Fibroblast of the aortic adventitia (primary cell): ENCODE results near the gene VPS13A. TPM values are rescaled to one million over a fixed set of nuclear protein-coding genes. Genes with fewer than 3 reads are reported as not detected.

Experiments
- DNase-seq: peaks from one replicate; pipeline ENCODE4 v3.0.0-alpha.2; 2010; ENCODE audit warnings: low read depth
- H3K4me3 ChIP-seq: 2 replicates; pipeline ENCODE4 v1.5.1; 2011; ENCODE audit warnings: low read depth, mild to moderate bottlenecking, control low read depth, low read length, moderate library complexity
- CTCF ChIP-seq: IDR thresholded peaks from 2 replicates; pipeline ENCODE4 v1.5.1; 2011; ENCODE audit warnings: mild to moderate bottlenecking, low read length, control low read depth, inconsistent platforms; ENCODE audit not compliant: insufficient read depth
- total RNA-seq: library from RNA; depleted of rRNA; stranded (reverse); fragments of >200 nt; gene quantifications from 2 replicates; pipeline ENCODE4 v1.2.3, GENCODE V29; 2012; ENCODE audit warnings: low replicate concordance

The VPS13A gene
- total RNA-seq, 1 donor: 50.9 TPM

- DNase-seq: no peak
Observed at GRCh38 chr9:77455312-77455927, 278.1 kb downstream of the VPS13A start.

DNA sequence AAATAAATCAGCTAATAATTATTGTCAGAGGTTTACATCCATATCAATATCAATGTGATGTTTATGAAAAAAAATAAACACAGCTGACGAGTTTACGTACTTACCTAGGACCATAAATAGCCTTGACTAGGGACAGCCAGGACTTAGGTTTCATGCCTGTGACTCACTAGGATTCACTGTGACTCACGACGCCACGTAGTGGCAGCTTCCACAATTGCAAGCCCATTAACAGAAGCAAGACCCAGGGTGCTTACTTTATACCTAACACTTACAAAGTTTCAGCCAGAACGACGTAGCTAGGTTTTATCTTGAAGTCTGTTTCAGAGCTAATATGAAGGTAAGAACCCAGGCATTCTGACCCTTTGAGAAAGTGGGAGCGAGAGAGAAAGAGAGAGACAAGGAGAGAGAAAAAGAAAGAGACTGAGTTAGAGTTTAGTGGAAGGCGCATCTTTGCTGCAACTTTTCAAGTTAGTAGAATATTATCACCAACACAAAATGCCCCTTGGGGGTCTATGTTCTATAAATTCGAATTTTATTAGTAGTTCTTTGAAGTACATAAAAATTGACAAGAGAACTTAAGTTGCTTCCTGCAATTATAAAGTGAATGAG is 279.6 kb downstream of the VPS13A start:
- peak; percentile 97 for TF ChIP-seq CTCF
- H3K4me3 ChIP-seq: no peak overlapping the region
- peak; percentile 90 for DNase-seq

More at GRCh38 chr9:77455312-77455927, 278.1 kb downstream of the VPS13A start:
- no peak overlapping the region for H3K4me3 ChIP-seq
- TF ChIP-seq CTCF: peak; percentile 8

DNA sequence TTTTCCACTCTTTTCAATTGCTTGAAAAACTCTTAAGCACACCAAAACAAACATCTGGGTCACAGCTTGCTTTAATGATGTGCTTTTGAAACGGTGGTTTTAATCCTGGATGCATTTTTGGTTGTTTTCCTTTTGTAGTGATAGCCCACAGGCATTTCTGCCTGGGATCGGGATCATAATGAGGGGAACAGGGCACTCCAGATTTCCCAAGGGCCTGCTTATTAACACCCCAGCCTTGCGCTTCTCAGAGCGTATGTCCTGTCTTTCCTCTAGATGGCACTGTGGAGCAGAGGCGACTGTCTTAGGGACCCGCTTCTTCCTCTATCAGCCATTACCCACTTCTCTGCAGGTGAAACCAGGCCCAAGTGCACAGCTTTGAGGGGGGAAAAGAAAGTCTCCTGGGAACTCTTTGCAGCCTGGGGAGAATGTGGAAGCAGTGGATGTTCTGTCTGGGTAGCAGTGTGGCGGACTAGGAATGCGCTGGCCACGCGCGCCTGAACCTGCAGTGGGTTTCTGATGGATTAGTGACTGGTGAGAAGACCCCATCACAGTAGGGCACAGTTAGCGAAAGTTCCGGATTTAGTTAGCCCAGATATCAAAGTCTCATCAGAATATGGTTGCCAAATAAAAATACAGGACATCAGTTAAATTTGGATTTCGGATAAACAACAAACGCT is 280.7 kb downstream of the VPS13A start:
- DNase-seq: peak; percentile 73
- no peak overlapping the region for H3K4me3 ChIP-seq
- TF ChIP-seq CTCF: peak; percentile 95

DNA sequence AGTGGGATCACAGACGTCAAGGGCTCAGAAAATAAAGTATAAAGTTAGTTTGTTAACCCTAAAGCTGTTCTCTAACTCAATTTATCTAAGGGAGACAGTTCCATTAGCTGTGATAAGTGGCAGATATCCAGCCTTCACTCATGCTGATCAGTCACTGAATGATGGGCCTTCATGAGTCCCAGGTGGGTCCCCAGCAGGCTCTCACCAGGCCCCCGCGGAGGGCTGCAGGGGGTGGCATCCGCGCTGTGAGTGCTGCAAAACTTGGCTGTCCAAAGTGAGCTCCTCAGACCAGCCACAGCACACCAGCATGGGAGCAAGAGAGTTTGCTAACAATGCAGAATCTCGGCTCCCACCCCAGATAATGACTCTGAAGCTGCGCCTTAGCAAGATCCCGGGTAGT is 283.6 kb downstream of the VPS13A start:
- DNase-seq: no peak
- no peak overlapping the region for H3K4me3 ChIP-seq
- TF ChIP-seq CTCF: no peak

DNA sequence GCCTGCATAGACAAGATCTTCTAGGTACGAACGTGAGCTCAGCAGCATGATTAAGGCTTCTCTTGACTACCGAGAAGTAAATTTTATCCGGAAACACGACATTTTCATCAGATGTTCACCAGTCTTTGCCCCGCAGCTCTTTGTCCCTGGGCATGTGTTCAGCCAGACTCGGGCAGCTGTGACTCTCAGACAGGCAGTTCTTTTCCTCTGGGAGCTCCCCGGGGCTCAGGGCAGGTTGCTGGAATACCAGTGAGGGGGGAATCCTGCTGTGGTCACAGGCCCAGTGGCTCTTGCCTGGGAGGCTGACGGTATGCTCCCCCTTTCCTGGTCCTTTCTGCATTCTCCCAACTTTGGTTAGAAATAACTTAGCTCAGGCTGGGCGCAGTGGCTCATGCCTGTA is 284.7 kb downstream of the VPS13A start:
- no peak overlapping the region for H3K4me3 ChIP-seq
- TF ChIP-seq CTCF: no peak
- no peak for DNase-seq

- no peak for TF ChIP-seq CTCF
- H3K4me3 ChIP-seq: no peak overlapping the region
- DNase-seq: peak; percentile 24
Observed at GRCh38 chr9:77463151-77463550, 285.8 kb downstream of the VPS13A start.
